Colonic mucosa (tissue), 4 donors: ENCODE data around the gene PRICKLE2. TPM values are rescaled to one million over a fixed set of nuclear protein-coding genes. Genes with fewer than 3 reads are reported as not detected.

Source experiments
- DNase-seq: peaks from one replicate; pipeline ENCODE4 v3.0.0-alpha.2; 2020
- H3K27ac ChIP-seq: fragments of 200-600 bp; one replicate; pipeline ENCODE4 v1.8.0; 2021
- H3K27me3 ChIP-seq: fragments of 200-600 bp; one replicate; pipeline ENCODE4 v1.8.0; 2021
- H3K36me3 ChIP-seq: fragments of 200-600 bp; one replicate; pipeline ENCODE4 v1.8.0; 2021
- H3K4me1 ChIP-seq: fragments of 200-600 bp; one replicate; pipeline ENCODE4 v1.8.0; 2021; ENCODE audit warnings: mild to moderate bottlenecking
- H3K4me3 ChIP-seq: fragments of 200-600 bp; one replicate; pipeline ENCODE4 v1.8.0; 2021
- H3K9ac ChIP-seq, 2 donors: one replicate each; pipeline ENCODE4 v1.7.0; 2013; ENCODE audit warnings: control low read depth in 2 of 2, low read depth in 2 of 2, low read length in 2 of 2
- H3K9me3 ChIP-seq: fragments of 200-600 bp; one replicate; pipeline ENCODE4 v1.8.0; 2021
- CTCF ChIP-seq: fragments of 200-600 bp; IDR thresholded peaks from one replicate; pipeline ENCODE4 v1.8.0; 2022; ENCODE audit warnings: antibody characterized with exemption, mild to moderate bottlenecking
- intact Hi-C: fragments of 100-400 bp; cut with DNase I; formaldehyde crosslinking; loops from one replicate; pipeline ENCODE4 v1.14.1; 2022
- total RNA-seq, 2 donors: library from RNA; stranded (reverse); fragmentation: NEBNext Ultra II Directional in 1 of 2; extraction: Animal tissue kit (Norgen Biotek cat#: 25700) in 1 of 2; gene quantifications; one replicate each; pipeline ENCODE4 v1.2.1, GENCODE V29; 2021
- donor health status: healthy.
- donor health status: DM: no; HTN: no; CAD: no.
- donor health status: DM: no; HTN: no; CAD: no.

PRICKLE2 gene
- total RNA-seq, 2 donors from 2014 or later: 4.4 to 7.6 TPM

- no peak for DNase-seq
- no peak overlapping the region for H3K27ac ChIP-seq
- H3K9ac ChIP-seq: no peak overlapping the region
- H3K27me3 ChIP-seq: no peaks in the 10 kb centered on the region
- no peaks in the 10 kb centered on the region for H3K36me3 ChIP-seq
- no peaks in the 10 kb centered on the region for H3K4me1 ChIP-seq
- H3K4me3 ChIP-seq: no peak overlapping the region
- TF ChIP-seq CTCF: no peak
- intact Hi-C loops: no loop called here
- no peaks in the 10 kb centered on the region for H3K9me3 ChIP-seq
Measured at GRCh38 chr3:64078966-64079365, 146.3 kb downstream of the PRICKLE2 start.

GRCh38 chr3:64074895-64075679, 150.2 kb downstream of the PRICKLE2 start:
- Histone ChIP-seq H3K9ac (no peak overlapping the region), H3K27ac (no peak overlapping the region), H3K4me3 (no peak overlapping the region), H3K4me1 (no peaks in the 10 kb centered on the region), H3K9me3 (no peaks in the 10 kb centered on the region), H3K36me3 (no peaks in the 10 kb centered on the region), H3K27me3 (no peaks in the 10 kb centered on the region)
- TF ChIP-seq CTCF: no peak
- intact Hi-C loops: no loop called here
- DNase-seq: no peak

GRCh38 chr3:64074060-64074459, 151.2 kb downstream of the PRICKLE2 start:
- no peak overlapping the region for H3K9ac ChIP-seq
- TF ChIP-seq CTCF: no peak
- DNase-seq: no peak
- no peak overlapping the region for H3K4me3 ChIP-seq
- H3K36me3 ChIP-seq: no peaks in the 10 kb centered on the region
- H3K9me3 ChIP-seq: no peaks in the 10 kb centered on the region
- intact Hi-C loops: no loop called here
- H3K27ac ChIP-seq: no peak overlapping the region
- H3K27me3 ChIP-seq: no peaks in the 10 kb centered on the region
- H3K4me1 ChIP-seq: no peaks in the 10 kb centered on the region

GRCh38 chr3:64073158-64073761, 152.0 kb downstream of the PRICKLE2 start:
- DNase-seq: no peak
- Histone ChIP-seq H3K27ac (no peak overlapping the region), H3K9me3 (no peaks in the 10 kb centered on the region), H3K4me1 (no peaks in the 10 kb centered on the region), H3K36me3 (no peaks in the 10 kb centered on the region), H3K27me3 (no peaks in the 10 kb centered on the region), H3K4me3 (no peak overlapping the region), H3K9ac (no peak overlapping the region)
- TF ChIP-seq CTCF: no peak
- intact Hi-C loops: no loop called here

GRCh38 chr3:64072126-64072525, 153.1 kb downstream of the PRICKLE2 start:
- no peak overlapping the region for H3K4me3 ChIP-seq
- no peaks in the 10 kb centered on the region for H3K36me3 ChIP-seq
- H3K9ac ChIP-seq: no peak overlapping the region
- no peaks in the 10 kb centered on the region for H3K9me3 ChIP-seq
- no peaks in the 10 kb centered on the region for H3K4me1 ChIP-seq
- no peaks in the 10 kb centered on the region for H3K27me3 ChIP-seq
- no peak for TF ChIP-seq CTCF
- no peak overlapping the region for H3K27ac ChIP-seq
- DNase-seq: no peak
- intact Hi-C loops: no loop called here
